ENCODE measurements around the gene PRRC2B. TPM values are rescaled to one million over a fixed set of nuclear protein-coding genes. Genes with fewer than 3 reads are reported as not detected.

Gene PRRC2B
- total and polyA plus RNA-seq, 2 of the 8 experiments (the other 6 are each of a cell fraction or from before 2014, with no cell fraction given) = 37.3 to 249 TPM

- H3K9ac ChIP-seq (replicated peaks in 1 of 4; ENCODE audit: extremely low read depth in 1 of 4, low read depth in 3 of 4, low read length in 3 of 4) = no peak overlapping the region
- ChIA-PET POLR2A (ENCODE audit: partially characterized antibody) (interaction anchor here (0.7 to 1.0 kb wide), 3 partner anchors 12 to 40 kb away, joined by 3 to 5 read pairs (median 3); no protein-coding TSS in a partner anchor), CTCF (ENCODE audit: partially characterized antibody) (interaction anchor here (0.6 to 1.7 kb wide), 3 partner anchors 9 to 89 kb away, joined by 3 to 5 read pairs (median 4); no protein-coding TSS in a partner anchor)
- no peaks in the 10 kb centered on the region for H3K23me2 ChIP-seq (ENCODE audit: low read depth, low read length)
- H4K8ac ChIP-seq (ENCODE audit: extremely low read depth, insufficient read depth, low read length) = no peak overlapping the region
- H3K79me1 ChIP-seq (ENCODE audit: low read depth, low read length) = peaks cover 9% of the 10 kb centered on the region; the same call in 1 of the 2 replicates
- H3K36me3 ChIP-seq (ENCODE audit: control insufficient read depth in 2 of 4, insufficient read depth in 4 of 4, low read length in 3 of 4) = peaks cover 74 to 97% (median 94%) of the 10 kb centered on the region in 4 experiments
- no peak overlapping the region for H4K5ac ChIP-seq (ENCODE audit: insufficient read length, low read depth, low read length)
- peaks cover 16 to 24% of the 10 kb centered on the region in 2 experiments for H4K20me1 ChIP-seq (replicated peaks in 1 of 2; ENCODE audit: control insufficient read depth in 1 of 2, insufficient read depth in 2 of 2, low read length in 2 of 2)
- H3K9me3 ChIP-seq (ENCODE audit: insufficient read depth in 2 of 2, low read depth in 1 of 2, low read length in 1 of 2) = no peaks in the 10 kb centered on the region
- no peak overlapping the region for H2BK120ac ChIP-seq (replicated peaks; ENCODE audit: low read depth, low read length)
- H3K4ac ChIP-seq (replicated peaks; ENCODE audit: insufficient read length, low read depth, low read length) = no peak overlapping the region
- H2BK20ac ChIP-seq (ENCODE audit: low read length) = no peak overlapping the region
- 0 out of 2 replicates have a peak overlapping the region, but pooled peaks have one; percentile 7 for H3K27ac ChIP-seq (ENCODE audit: low read depth, low read length)
- no peak overlapping the region for H3K4me3 ChIP-seq (ENCODE audit: extremely low read depth in 1 of 4, insufficient read depth in 2 of 4, low read depth in 3 of 4, low read length in 4 of 4)
- H3K27me3 ChIP-seq (replicated peaks in 1 of 4; ENCODE audit: control insufficient read depth in 3 of 4, extremely low read depth in 1 of 4, insufficient read depth in 3 of 4, low read length in 3 of 4) = no peaks in the 10 kb centered on the region
- FAIRE-seq = no peak
- H2AK5ac ChIP-seq (ENCODE audit: low read depth, low read length) = no peak overlapping the region
- no peak overlapping the region for H2AFZ ChIP-seq (ENCODE audit: low read length)
- no peak overlapping the region for H3K4me2 ChIP-seq (ENCODE audit: insufficient read depth in 1 of 2, low read depth in 2 of 2, low read length in 2 of 2)
- no peak overlapping the region for H4K91ac ChIP-seq (replicated peaks; ENCODE audit: insufficient read length, low read length)
- WGBS, 2 experiments (ENCODE audit: extremely low coverage in 1 of 2, insufficient coverage in 1 of 2, insufficient read length in 1 of 2, insufficient replicate concordance in 2 of 2, low coverage in 1 of 2, low lambda C conversion rate in 2 of 2, missing lambda C conversion rate in 1 of 2) = 97% methylated on average over 17 of the region's 19 CpGs; no CpG with 5 or more reads in 1 of the 2 experiments
- DNase-seq (ENCODE audit: low read depth in 1 of 2, low spot score in 2 of 2) = no peak
- peak overlapping the region; percentile 66; the same call in 1 of the 2 replicates for H2BK5ac ChIP-seq (ENCODE audit: low read depth, low read length)
- H2BK15ac ChIP-seq (ENCODE audit: low read length) = no peak overlapping the region
- no peak overlapping the region for H2BK12ac ChIP-seq (ENCODE audit: low read depth, low read length)
- H3K14ac ChIP-seq (ENCODE audit: insufficient read length) = no peak overlapping the region
- H3K79me2 ChIP-seq (ENCODE audit: control insufficient read depth in 1 of 2, insufficient read depth in 2 of 2, low read length in 2 of 2) = no peaks in the 10 kb centered on the region; a peak in 1 of 4 replicates
- H3K4me1 ChIP-seq (replicated peaks in 1 of 4; ENCODE audit: control insufficient read depth in 3 of 4, insufficient read depth in 4 of 4, low read length in 3 of 4) = no peaks in the 10 kb centered on the region; a peak in 1 of 7 replicates
- no peak overlapping the region for H3K23ac ChIP-seq (ENCODE audit: insufficient read length)
- H3K56ac ChIP-seq (replicated peaks; ENCODE audit: insufficient read length, low read depth, low read length) = no peak overlapping the region
- H3K18ac ChIP-seq (ENCODE audit: extremely low read depth, low read length) = no peak overlapping the region
- TF ChIP-seq TEAD4 (IDR thresholded peaks at IDR 0.05; ENCODE audit: low read depth, low read length) (no peak), CHD2 (IDR thresholded peaks at IDR 0.05; ENCODE audit: low read length) (no peak), NRF1 (IDR thresholded peaks at IDR 0.05; ENCODE audit: low read depth, low read length) (no peak), CREB1 (IDR thresholded peaks at IDR 0.05) (no peak), CTBP2 (IDR thresholded peaks at IDR 0.05; ENCODE audit: borderline replicate concordance, insufficient read depth, insufficient read length, low read length) (no peak), SAP30 (IDR thresholded peaks at IDR 0.05; ENCODE audit: insufficient read depth, insufficient replicate concordance, low read length) (no peak), SRF (IDR thresholded peaks at IDR 0.05; ENCODE audit: low read depth, low read length) (no peak), SP2 (IDR thresholded peaks at IDR 0.05; ENCODE audit: low read length) (no peak), RFX5 (IDR thresholded peaks at IDR 0.05; ENCODE audit: borderline replicate concordance, low read depth, low read length) (no peak), GTF2F1 (IDR thresholded peaks at IDR 0.05; ENCODE audit: borderline replicate concordance, low read depth, low read length) (no peak), EGR1 (IDR thresholded peaks at IDR 0.05; ENCODE audit: borderline replicate concordance, low read depth, low read length) (no peak), SIRT6 (IDR thresholded peaks at IDR 0.05; ENCODE audit: low read length) (no peak), SUZ12 (IDR thresholded peaks at IDR 0.05; ENCODE audit: low read length) (no peak)
Measured at GRCh38 chr9:131485728-131486422, 92.0 kb downstream of the PRRC2B start.

Data from H1 (cell line).